Middle frontal gyrus (tissue), 1 donor: ENCODE data around the gene ZRANB3.
"Not testable (repeated sequence)": the region's sequence is repeated elsewhere in the genome, so short reads cannot be mapped to it uniquely, and the experiment has no call there.

ENCODE experiments used
- DNase-seq: peaks from one replicate; pipeline ENCODE4 v3.0.0-alpha.2; 2015; ENCODE audit warnings: low spot score; ENCODE audit errors: extremely low spot score

ZRANB3 gene

DNA sequence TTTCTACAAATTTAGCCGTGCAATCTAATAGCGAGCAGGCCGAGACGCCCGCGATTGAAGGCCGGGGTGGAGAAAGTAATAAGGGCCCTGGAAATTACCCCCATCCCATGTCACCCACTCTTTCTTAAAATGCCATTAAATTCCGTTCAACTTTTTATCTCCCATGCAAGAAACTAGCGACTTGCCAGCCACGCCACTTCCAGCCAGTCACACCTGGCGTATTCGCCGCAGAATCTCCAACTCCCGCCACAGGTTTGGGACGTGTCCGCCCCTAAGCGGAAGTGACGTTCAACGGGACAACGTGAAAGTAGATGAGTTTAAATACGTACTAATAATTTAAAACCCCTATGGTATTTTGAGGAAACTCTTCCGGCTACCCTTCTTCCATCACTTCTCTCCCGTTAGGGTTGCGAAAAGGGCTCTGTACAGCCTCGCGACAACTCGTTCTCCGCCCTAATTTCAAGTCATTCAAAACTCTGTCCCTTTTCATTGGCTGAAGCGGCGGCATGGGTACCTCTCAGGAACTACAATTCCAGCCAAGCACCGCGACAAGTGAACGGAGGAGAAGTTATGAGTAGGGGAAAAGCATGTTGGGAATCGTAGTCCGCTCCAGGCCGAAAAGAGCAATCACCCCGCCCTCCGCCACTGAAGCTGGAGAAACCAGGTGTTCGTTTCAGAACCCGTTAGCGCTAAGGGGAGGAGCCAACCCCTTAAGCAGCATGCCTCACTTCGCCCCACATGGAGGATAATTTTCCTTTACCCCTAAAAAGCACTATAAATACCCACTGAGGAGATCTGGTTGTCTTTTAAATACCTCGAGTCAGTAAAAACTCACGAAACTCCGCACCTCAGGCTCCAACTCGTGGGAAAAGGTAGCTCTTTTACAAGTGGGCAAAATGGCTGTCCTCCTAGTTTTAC, at the start of gene ZRANB3:
Gene ZRANB3, minus strand, starts transcription at position 906 of the 918 bp plus-strand sequence.
- peak; percentile 95 for DNase-seq

DNA sequence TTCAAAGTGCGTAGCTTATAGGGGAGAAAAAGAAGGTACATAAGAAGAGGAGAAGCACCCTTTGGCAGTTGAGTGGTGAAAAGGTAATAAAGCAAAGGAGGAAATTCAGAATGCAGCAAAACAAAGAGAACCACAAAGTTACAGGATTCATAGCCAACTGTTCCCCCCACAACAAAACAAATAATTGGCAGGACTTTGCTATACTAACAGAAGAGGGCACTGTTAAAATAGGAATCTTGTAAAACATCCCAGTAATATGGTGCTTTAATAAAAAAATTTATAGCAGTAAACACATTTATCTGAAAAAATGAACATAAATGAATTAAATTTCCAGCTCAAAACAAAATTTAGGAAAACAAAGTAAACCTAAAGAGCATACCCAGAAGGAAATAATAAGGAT, 42.6 kb upstream of the ZRANB3 start:
- DNase-seq = no peak

DNA sequence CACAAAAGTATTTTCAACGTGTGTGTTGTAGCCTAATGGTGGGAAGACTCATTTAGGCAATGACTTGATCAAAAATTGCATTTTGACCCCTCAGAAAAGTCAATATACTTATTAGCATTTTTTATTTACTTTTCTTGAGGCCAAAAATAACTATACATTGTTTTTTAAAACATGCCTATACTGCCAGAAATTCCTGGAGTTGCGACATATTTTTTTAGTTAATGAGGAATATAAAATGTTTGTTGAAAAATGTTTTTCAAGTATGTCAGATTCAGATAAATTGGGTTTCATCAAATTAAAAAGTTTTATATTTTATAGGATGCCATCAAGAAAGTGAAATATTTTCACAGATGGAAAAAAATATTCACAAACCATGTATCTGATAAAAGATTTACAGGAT, 39.9 kb upstream of the ZRANB3 start:
- no peak for DNase-seq

DNA sequence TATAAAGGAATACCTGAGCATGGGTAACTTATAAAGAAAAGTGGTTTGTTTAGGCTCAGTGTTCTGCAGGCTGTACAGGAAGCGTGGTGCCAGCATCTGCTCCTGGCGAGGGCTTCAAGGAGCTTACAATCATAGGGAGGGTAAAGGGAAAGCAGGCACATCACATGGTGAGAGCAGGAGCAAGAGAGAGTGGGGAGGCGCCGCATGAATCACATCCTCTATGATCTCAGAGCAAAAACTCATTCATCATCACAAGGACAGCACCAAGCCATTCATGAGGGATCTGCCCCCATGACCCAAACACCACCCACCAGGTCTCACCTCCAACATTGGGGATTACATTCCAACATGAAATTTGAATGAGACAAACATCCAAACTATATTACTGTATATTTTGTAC, 32.8 kb upstream of the ZRANB3 start:
- DNase-seq = no peak

DNA sequence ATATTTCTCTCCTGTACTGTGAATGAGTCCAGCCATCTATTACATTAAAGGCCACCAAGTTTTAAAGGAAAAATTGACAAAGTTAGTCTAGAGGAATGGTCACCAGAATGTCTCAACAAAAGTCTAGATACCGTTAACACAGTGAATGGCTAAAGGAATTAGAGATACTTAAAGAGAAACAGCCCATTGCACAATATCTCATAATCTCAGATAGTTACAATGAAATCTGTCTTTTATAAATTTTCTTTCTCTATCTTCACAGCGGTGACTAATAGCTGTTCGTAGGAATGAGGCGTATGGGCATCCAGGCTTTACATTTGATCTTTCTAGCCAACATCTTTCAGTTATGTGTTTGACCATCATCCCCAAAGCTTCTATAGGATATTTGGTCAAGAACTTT, 30.9 kb upstream of the ZRANB3 start:
- DNase-seq = no peak

DNA sequence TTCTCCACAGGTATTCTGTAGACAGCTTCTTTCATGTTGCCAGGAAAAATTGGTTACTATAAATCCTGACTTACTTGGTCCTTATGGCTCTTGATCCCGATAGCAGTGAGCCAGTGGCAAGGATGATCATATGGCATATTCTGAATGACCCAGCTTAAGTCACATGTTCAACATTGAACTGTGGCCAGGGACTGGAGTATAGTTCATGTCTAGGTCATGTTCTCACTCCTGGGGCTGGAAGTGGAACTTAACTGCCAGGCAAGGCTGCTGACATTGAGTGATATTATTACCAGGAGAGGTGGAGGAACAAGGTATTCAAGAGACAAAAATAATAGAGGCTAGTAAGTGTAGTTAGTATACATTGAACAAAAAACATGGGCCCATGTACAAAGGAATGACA, 26.5 kb upstream of the ZRANB3 start:
- no peak for DNase-seq

DNA sequence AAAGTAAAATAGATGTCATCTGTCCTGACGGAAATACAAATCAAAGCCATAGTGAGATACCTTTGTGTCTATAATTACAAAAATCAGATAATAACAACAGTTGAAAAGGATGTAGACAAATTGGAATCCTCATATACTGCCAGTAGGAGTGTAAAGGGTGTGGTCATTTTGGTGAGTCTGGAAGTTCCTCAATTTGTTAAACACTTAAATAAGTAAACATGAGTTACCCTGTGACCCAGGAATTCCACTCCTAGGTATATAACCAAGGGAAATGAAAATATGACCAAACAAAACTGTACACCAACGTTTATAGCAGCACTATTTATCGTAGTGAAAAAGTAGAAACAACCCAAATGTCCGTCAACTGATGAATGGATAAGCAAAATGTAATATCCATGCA, 24.3 kb upstream of the ZRANB3 start:
- no peak for DNase-seq

DNA sequence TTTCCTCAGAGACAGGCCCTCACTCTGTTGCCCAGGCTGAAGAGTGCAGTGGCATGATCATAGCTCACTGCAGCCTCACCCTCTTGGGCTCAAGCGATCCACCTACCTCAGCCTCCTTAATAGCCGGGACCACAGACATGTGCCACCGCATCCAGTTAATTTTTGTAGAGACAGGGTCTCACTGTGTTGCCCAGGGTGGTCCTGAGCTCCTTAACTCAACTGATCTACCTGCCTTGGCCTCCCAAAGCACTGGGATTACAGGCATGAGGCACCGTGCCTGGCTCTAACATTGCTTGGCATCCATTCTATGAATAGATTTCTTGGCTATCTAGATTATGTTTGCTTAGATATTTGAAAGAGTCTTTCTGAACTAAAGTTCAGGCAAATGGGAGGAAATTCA, 21.9 kb upstream of the ZRANB3 start:
- DNase-seq = no peak

DNA sequence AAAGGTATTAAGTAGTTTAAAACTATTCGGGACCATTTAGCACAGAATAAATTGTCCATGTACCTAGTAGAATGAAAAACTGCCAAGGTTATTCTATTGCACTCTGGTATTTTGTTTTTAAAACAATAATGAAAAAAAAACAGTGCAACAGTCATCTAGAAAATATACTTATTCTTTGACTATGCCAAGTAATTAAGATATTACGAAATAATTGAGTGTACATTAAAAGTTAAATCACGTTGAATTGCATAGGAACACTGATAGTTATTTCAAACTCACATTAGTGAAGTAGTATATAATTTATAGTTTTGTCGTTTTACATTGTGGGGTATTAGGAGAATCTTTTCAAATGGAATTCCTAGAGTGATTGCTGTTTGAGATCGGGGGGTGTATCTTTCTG, 20.3 kb upstream of the ZRANB3 start:
- DNase-seq = no peak

DNA sequence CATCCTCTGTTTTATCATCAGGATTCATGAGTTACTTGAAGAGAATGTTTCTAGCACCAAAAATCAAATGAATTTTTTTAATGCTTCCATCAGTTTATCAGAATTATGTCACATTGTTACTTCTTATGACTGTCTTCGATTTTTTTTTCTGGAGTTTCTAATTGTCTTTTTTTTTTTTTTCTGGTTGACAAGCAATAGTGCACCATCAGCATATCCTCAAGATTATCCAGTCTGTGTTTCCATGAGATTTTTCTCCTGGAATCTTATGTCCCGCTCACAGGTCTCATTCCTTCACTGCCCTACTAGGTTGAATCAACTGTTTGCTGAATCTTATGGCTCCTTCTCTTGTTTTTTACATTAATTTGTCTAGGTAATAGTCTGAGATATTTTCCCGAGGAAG, 16.3 kb upstream of the ZRANB3 start:
- DNase-seq = no peak

DNA sequence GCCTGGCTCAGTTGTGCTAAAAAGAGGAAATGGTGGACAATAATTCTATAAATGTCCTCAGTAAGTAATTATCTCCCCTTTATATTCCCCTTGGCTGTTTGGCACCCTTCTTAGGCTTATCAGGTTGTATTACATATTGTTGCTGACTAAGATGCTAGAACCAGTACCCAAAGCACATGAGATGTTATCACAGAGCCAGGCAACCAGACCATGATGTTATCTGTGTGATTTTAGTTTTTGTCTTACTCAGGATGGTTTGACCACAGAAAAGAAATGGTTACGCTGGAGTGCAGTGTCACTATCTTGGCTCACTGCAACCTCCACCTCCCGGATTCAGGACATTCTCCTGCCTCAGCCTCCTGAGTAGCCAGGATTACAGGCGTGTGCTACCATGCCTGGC, 15.4 kb upstream of the ZRANB3 start:
- no peak for DNase-seq

DNA sequence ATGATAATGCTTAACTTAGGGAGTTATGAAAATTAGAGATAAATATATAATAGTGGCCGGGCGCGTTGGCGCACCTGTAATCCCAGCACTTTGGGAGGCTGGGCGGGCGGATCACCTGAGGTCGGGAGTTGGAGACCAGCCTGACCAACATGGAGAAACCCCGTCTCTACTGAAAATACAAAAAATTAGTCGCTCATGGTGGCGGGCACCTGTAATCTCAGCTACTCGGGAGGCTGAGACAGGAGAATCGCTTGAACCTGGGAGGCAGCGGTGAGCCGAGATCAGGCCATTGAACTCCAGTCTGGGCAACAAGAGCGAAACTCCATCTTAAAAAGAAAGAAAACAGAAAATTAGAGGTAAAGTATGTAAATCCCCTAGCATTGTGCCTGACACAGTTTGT, 2.5 kb upstream of the ZRANB3 start:
- DNase-seq = not testable (repeated sequence)

DNA sequence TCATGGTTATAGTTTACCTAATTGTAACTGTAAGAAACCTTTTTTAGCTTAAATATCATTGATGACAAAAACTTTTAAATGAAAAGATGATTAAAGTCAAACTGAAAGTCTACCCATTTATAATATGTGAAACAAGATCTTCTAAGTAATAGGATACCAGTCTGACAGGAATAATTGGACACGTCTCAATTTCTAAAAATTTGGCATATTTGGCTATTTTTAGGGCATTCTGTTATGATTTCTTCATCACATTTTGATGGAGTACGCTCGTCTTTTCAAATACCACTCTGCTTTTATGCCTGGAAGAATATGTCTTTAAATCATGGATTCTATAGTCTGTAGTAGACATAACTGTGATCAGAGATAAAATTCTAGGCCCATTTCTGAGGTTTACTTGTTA, 1.6 kb upstream of the ZRANB3 start:
- DNase-seq = no peak

DNA sequence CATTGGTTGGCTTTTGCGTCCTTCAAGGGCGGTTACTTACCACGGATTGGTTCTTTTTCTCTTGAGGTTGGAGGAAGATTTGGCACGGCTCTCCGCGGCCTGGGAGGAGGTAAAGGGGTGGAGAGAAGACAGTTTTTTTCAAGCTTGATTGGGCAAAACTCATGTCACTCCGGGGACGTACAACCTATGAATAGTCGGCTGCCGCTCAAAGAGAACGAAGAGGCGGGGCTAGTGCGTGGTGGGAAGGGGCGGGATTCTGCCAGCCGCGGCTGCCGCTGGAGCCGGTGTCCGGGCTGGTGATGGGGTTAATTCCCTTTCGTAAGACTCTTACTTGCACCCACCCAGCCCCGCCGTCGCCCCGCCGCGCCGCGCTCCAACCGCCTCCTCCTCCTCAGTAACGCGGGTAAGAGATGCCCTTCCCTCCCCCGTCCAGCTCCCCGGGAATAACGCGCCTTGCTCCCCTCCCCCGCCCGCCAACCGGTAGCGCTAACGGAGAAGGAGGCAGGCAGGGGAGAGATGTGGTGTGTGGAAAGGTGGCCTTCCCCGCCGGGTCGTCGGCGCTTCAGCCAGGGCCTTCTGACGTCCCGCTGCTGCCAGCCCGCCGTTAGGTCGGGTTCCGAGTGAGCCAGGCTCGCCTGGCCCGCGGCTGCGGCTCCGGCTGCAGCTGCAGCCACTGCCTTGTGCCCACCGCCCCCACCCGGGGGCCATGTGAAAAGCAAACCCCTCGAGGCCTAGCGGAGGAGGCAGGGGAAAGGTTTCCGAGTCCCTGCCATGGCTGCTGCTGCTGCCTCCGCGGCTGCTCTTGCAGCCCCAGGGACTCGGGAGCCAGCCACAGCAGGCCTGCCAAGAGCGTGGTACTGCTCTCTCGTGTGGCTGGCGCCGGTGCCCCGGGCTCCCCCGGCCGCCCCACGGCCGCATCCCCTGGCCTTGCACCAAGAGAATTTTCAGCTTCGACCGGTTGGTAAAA, 496 bp upstream of the ZRANB3 start, which contains the start of gene R3HDM1:
Gene R3HDM1, plus strand, starts transcription at position 254 of the 967 bp plus-strand sequence. CDS start 73,362 bp downstream, outside the sequence.
- DNase-seq = peak; percentile 100

DNA sequence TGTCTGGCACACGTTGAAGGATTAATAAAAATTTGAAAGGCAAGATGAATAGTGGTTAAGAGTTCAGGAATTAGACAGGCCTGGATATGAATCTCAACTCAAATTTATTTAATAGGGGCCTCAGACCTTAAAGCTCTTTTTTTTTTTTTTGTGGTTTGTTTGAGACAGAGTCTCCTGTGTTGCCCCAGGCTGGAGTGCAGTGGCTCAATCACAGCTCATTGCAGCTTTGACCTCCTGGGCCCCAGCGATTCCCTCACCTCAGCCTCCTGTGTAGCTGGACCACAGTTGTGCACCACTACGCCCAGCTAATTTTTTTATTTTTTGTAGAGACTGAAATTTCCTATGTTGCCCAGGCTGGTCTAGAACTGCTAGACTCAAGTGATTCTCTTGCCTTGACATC, 3.0 kb downstream of the ZRANB3 start:
- no peak for DNase-seq

DNA sequence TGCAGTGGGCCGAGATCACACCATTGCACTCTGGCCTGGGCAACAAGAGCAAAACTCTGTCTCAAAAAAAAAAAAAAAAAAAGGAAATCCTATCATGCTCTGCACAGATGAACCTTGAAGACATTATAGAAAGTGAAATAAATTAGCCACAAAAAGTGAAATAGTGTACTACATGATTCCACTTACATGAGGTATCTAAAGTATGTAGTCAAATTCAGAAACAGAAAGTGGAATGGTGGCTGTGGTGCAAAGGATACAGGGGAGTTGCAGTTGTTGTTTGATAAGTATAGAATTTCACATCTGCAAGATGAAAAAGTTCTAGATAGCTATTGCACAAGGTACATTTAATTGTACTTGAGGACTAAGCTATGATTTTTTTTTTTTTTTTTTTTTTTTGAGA, 5.2 kb downstream of the ZRANB3 start:
- no peak for DNase-seq

DNA sequence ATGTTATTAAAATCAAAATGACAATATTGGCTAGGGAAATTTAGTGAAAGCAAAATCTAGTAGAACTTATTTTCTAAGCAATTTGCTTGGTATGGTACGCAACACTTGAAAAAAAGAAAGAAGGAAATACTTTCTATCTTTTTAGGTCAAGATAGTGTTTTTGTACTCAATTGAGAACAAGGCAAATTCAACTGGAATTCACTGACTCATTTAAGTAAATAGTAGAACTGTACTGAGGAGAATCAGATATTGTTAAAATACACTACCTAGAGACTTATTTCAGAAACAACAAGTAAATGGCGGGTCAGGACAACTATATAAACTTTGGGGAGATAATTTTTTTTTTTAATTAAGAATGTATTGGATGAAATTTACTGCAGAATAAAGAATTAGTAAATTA, 18.9 kb downstream of the ZRANB3 start:
- no peak for DNase-seq

DNA sequence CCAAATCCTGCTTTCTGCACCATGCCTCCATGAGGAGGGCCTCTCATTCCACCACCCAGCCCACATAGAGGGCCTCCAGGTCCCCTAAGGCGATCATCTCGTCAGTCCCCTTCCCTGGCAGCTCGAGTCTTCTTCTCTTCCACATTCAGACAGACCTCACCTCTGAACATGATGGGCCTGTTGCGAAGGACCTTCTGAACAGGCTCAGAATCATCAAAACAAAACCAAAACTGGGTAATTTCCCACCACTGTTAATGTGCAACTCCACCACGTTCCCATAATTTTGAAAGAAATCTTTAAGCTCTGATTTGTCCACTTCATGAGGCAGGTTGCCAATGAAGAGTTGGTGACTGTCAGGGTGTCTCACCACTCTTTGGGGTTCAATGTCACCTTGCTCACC, 20.4 kb downstream of the ZRANB3 start:
- no peak for DNase-seq

DNA sequence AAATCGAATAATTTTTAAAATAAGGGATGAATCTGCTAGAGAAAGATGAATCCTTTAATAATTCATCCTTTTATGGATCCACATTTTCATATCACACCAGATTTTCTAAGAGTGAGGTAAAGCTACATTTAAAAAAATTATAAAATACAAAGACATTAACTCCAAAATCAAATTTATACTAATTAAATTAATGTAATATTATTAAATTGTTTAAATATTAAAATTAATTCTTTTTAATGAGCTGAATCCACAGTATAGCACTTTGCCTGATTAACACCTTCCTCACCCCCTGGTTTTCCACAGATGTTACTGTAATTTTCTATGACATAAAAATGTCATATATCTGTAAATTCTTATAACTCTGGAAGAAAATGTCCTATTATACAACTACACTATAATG, 26.2 kb downstream of the ZRANB3 start:
- DNase-seq = no peak

DNA sequence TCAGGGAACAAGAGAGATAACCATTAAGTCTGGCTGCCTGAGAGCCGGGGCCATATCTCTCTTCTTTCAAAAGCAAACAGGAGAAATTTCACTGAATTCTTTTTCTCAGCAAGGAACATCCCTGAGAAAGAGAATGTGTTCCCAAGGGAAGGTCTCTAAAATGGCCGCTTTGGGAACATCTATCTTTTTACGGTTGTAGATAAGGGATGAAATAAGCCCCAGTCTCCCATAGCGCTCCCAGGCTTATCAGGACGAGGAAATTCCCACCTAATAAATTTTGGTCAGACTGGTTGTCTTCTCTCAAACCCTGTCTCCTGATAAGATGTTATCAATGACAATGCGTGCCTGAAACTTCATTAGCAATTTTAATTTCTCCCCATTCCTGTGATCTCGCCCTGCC, 32.4 kb downstream of the ZRANB3 start:
- DNase-seq = not testable (repeated sequence)

DNA sequence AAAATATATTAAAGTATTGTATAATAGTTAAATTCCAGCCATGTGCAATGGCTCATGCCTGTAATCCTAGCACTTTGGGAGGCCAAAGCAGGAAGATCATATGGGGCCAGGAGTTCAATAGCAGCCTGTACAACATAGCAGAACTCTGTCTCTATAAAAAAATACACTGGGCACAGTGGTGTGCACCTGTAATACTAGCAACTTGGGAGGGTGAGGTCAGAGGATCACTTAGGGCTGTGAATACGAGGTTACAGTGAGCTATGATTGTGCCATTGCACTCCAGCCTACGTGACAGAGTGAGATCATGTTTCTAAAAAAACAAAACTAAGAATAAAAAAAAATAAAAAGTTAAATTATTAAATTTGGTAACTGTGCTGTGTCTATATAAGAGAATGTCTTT, 36.1 kb downstream of the ZRANB3 start:
- no peak for DNase-seq

DNA sequence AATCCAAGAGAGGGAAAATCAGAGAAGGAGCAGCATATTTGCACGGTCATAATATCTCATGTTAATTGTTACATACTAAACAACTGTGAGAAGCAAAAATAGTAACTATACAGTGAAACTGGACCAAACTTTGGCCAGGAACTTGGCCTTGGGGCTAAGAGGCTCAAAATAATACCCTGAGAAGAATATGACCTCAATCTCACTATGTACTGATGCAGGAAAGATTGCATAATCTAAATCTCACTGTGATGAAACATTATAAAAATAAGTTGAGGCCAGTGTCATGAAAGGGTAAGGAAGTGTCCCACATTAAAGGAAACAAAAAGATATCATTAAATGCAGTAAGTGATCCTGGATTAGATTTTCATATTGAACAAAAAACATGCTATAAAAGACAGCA, 36.5 kb downstream of the ZRANB3 start:
- no peak for DNase-seq
